NCI-H460 (cell line): Measurements from ENCODE around the gene KIFBP. TPM values are rescaled to one million over a fixed set of nuclear protein-coding genes. Genes with fewer than 3 reads are reported as not detected.
"Not testable (repeated sequence)": the region's sequence is repeated elsewhere in the genome, so short reads cannot be mapped to it uniquely, and the experiment has no call there.

Experiments
- DNase-seq: peaks from one replicate; pipeline ENCODE4 v3.0.0-alpha.2; 2016; ENCODE audit warnings: low read depth; ENCODE audit errors: extremely low read depth
- polyA plus RNA-seq: library from polyadenylated mRNA; depleted of rRNA; stranded (reverse); fragments of >200 nt; gene quantifications from 2 replicates; pipeline ENCODE4 v1.2.3, GENCODE V29; 2014; cell fraction: nucleus; rRNA removed
- total RNA-seq: library from RNA; depleted of rRNA; stranded (reverse); fragments of >200 nt; shearing (Covaris generic); gene quantifications from 2 replicates; pipeline ENCODE4 v1.2.3, GENCODE V29; 2014; rRNA removed

KIFBP gene
- 36.6 and 39.8 TPM in 2 replicates for total RNA-seq
- polyA plus RNA-seq = 31.5 and 34.2 TPM in 2 replicates

DNA sequence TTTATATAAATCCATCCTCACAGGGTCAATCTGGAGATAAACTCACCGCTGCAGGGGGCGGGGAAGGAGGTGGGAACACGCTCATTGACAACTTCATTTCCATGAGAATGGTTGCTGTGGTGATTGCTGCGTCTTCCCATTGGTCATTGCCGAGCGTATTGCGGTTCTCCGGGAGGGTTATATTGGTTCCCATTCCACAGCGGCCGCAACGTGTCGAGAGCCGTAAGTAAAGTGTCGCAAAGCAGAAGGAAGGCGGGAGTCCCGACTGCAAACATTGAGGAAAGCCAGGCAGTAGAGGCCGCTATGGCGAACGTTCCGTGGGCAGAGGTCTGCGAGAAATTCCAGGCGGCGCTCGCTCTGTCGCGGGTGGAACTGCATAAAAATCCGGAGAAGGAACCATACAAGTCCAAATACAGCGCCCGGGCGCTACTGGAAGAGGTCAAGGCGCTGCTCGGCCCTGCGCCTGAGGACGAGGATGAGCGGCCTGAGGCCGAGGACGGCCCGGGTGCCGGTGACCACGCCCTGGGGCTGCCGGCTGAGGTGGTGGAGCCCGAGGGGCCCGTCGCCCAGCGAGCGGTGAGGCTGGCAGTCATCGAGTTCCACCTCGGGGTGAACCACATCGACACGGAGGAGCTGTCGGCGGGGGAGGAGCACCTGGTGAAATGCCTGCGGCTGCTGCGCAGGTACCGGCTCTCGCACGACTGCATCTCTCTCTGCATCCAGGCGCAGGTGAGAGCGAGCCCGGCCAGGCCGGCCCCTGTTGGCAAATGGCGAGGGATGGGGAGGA, at the start of gene KIFBP:
KIFBP (plus strand) TSS at position 274 of the 787 bp plus-strand sequence; CDS start at position 304, 30 bp downstream.
- DNase-seq = peak; percentile 97

- no peak for DNase-seq
Measured at GRCh38 chr10:68938884-68939283, 49.7 kb upstream of the KIFBP start.

- not testable (repeated sequence) for DNase-seq
Measured at GRCh38 chr10:68940917-68941316, 47.7 kb upstream of the KIFBP start.

- no peak for DNase-seq
Measured at GRCh38 chr10:68950598-68950997, 38.0 kb upstream of the KIFBP start.

DNA sequence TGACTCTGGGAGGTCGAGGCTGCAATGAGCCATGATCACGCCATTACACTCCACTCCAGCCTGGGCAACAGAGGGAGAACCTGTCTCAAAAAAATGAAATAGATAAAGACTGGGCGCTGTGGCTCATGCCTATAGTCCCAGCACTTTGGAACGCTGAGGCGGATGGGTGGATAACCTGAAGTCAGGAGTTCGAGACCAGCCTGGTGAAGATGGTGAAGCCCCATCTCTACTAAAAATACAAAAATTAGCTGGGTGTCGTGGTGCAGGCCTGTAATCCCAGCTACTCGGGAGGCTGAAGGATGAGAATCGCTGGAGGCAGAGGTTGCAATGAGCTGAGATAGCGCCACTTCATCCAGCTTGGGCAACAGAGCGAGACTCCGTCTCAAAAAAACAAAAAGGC, 33.7 kb upstream of the KIFBP start:
- DNase-seq = no peak

GRCh38 chr10:68955355-68955831, 33.2 kb upstream of the KIFBP start:
- DNase-seq = no peak

DNA sequence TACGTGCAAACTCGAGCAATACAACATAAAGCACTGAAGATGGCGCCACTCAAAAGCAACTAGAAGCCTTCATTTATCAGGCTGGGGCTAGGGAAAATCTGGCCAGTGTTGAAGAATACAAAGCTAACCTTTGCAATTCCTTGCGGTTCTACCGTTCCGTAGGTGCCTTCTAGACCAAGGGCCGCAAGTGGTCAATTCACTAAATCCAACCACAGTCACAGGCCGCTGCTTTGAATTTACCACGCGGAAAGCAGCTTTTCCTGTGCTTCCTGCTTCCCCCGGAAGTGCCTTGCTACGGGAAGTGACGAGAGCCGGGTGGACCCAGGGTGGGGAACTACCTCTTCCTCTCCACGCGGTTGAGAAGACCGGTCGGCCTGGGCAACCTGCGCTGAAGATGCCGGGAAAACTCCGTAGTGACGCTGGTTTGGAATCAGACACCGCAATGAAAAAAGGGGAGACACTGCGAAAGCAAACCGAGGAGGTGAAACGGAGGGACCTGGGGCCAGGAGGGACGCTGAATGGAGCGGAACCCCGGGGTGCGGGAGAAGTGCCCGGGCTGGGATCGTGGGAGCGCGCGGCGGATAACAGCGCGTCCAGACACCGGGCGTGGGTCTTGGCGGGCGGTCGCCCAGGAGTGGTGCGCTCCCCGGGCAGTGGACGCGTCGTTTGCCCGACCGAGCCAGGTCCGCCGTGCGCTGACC, 32.6 kb upstream of the KIFBP start, which contains the start of gene DDX21:
DDX21 (plus strand) TSS at position 339 of the 701 bp plus-strand sequence; CDS start at position 395, 56 bp downstream.
- DNase-seq = peak; percentile 91

GRCh38 chr10:68957284-68957615, 31.4 kb upstream of the KIFBP start:
- no peak for DNase-seq

GRCh38 chr10:68957654-68958053, 30.9 kb upstream of the KIFBP start:
- no peak for DNase-seq

DNA sequence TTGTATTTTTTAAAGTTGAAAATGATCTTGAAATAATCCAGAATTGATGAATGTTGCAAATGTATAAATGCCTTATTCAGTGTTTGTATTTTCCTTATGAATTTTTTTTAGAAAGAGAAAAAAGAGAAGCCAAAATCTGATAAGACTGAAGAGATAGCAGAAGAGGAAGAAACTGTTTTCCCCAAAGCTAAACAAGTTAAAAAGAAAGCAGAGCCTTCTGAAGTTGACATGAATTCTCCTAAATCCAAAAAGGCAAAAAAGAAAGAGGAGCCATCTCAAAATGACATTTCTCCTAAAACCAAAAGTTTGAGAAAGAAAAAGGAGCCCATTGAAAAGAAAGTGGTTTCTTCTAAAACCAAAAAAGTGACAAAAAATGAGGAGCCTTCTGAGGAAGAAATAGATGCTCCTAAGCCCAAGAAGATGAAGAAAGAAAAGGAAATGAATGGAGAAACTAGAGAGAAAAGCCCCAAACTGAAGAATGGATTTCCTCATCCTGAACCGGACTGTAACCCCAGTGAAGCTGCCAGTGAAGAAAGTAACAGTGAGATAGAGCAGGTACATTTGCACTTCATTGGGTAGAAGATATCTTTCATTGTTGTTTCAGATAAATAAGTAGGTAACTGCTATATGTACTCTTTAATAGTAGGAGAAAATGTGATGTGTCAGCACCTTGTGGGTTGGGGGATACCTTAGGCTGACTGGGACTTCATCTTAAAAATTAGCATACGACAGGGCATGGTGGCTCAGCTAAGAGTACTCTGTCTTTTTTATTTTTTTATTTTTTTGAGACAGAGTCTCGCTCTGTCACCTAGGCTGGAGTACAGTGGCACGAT, 28.7 kb upstream of the KIFBP start:
- DNase-seq = no peak

DNA sequence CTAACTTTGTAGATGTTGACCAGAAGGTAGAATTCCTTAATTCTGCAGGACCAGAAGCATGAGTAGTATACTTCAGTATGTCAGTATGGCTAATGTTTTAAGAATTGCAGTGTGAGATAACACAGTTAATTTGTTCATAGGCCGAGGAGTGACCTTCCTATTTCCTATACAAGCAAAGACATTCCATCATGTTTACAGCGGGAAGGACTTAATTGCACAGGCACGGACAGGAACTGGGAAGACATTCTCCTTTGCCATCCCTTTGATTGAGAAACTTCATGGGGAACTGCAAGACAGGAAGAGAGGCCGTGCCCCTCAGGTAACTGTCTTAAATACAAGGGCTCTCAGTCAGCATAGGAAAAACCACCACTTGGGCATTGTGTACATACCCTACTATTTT, 25.5 kb upstream of the KIFBP start:
- no peak for DNase-seq

DNA sequence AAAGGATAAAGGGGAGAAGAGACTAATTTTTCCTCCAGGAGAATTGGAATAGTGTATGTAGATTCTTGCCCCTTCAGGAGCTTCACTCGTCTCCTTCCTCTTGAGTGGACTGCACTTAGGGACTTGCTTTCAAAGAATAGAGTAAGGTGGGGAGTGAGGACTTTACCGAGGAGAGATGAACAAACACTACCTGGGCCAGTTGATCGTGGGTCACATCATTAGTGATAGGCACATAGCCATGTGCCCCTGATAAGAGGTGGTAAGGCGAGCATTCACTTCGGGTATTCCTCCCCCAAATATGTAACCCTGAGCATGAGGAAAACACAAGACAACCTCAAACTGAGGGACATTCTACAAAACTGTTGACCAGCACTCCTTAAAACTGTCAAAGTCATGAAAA, 14.6 kb upstream of the KIFBP start:
- no peak for DNase-seq

- not testable (repeated sequence) for DNase-seq
Measured at GRCh38 chr10:68975936-68976473, 12.6 kb upstream of the KIFBP start.

DNA sequence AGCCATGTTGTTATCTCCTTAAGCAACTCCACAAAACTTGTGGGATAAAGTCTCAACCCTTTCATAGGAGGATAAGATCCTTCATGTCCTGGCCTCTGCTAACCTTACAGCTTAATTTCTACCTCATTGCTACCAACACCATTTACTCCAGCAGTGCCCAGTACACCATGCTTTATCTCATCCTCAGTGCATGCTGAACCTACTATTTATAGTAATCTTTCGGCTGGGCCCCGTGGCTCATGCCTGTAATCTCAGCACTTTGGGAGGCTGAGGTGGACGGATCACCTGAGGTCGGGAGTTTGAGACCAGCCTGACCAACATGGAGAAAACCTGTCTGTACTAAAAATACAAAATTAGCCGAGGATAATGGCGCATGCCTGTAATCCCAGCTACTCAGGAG, 8.9 kb upstream of the KIFBP start:
- DNase-seq = not testable (repeated sequence)

- DNase-seq = no peak
Measured at GRCh38 chr10:68981074-68981473, 7.5 kb upstream of the KIFBP start.

DNA sequence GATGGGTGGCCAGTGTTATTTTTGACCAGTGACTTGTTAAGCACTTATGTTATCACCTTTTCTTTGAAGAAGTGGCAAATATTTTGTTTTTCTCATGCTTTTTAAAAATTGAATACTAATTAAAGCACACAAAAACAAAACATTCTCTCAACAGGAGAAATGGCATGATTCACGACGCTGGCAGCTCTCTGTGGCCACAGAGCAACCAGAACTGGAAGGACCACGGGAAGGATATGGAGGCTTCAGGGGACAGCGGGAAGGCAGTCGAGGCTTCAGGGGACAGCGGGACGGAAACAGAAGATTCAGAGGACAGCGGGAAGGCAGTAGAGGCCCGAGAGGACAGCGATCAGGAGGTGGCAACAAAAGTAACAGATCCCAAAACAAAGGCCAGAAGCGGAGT, 6.2 kb upstream of the KIFBP start:
- no peak for DNase-seq

DNA sequence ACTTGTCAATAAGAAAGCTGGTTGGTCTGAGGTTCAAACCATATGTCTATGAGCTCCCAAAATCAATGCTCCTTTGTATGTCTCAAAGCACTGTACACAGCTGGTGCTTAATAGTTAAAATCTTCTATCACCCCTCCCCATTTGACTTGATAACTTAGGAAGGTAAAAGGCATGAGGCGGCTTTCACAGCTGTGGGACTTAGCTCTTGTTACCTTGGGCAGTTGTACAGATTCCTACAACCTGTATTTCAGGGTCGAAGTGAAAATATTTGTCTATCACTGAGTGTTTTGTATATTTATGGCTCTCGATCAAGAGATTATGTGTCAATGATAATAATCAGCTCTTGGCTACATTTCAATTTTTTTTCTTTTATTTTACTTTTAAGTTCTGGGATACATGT, 992 bp upstream of the KIFBP start:
- no peak for DNase-seq

DNA sequence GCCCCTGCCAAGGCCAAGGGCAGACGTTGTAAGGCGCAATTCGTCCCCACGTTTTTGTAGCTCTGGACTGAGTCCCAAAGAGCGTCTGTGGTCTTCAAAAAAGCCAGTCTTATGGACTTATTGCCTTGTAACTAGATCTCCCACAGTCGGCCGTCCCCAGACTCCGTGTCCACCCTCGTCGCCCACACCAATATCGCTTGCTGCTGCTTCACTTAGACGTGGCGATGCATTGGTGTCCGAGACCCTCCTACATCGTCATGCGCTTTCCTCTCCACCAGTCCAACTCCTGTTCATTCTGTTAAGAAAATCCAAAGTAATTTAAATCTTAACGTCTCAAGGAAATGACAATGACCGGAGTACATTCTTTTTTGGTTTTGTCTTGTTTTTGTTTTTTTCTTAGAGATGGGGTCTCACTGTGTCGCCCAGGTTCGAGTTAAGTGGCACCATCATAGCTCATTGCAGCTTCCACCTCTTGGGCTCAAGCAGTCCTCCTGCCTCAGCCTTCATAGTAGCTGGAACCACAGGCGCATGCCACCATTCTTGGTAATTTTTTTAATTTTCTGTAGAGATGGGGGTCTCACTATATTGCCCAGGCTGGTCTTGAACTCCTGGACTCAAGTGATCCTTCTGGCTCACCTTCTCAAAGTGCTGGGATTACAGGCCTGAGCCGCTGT, 851 bp downstream of the KIFBP start:
- DNase-seq = no peak

- DNase-seq = no peak
Measured at GRCh38 chr10:68992636-68993440, 4.2 kb downstream of the KIFBP start.
